Neural progenitor cell (in vitro differentiated cells): Measurements from ENCODE around the gene GRIN2A.

ENCODE experiments used
- EZH2 ChIP-seq: fragments of 200-600 bp; sonication (generic); IDR thresholded peaks from 2 replicates; pipeline ENCODE4 v1.6.1; 2017; ENCODE audit warnings: antibody characterized with exemption, mild to moderate bottlenecking, moderate library complexity
- TF ChIP-seq, protein P1 (sequence below): fragments of 200-600 bp; sonication (generic); IDR thresholded peaks from 2 replicates; pipeline ENCODE4 v1.5.1; 2017; ENCODE audit warnings: antibody characterized with exemption, mild to moderate bottlenecking

GRCh38 chr16:9980981-9981380 lies 201.2 kb downstream of the GRIN2A start:
- TF ChIP-seq, protein P1, sequence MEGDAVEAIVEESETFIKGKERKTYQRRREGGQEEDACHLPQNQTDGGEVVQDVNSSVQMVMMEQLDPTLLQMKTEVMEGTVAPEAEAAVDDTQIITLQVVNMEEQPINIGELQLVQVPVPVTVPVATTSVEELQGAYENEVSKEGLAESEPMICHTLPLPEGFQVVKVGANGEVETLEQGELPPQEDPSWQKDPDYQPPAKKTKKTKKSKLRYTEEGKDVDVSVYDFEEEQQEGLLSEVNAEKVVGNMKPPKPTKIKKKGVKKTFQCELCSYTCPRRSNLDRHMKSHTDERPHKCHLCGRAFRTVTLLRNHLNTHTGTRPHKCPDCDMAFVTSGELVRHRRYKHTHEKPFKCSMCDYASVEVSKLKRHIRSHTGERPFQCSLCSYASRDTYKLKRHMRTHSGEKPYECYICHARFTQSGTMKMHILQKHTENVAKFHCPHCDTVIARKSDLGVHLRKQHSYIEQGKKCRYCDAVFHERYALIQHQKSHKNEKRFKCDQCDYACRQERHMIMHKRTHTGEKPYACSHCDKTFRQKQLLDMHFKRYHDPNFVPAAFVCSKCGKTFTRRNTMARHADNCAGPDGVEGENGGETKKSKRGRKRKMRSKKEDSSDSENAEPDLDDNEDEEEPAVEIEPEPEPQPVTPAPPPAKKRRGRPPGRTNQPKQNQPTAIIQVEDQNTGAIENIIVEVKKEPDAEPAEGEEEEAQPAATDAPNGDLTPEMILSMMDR = no peak
- TF ChIP-seq EZH2 = no peak
